HPDE6-E6E7 (cell line): ENCODE data around the gene MCRIP2.
"Not testable (repeated sequence)": the region's sequence is repeated elsewhere in the genome, so short reads cannot be mapped to it uniquely, and the experiment has no call there.

ENCODE experiments used
- DNase-seq: peaks from one replicate; pipeline ENCODE4 v3.0.0; 2011; ENCODE audit warnings: missing footprints; ENCODE audit errors: extremely low spot score

The MCRIP2 gene

GRCh38 chr16:641326-642188 is at the start of gene MCRIP2:
Gene MCRIP2 (plus strand): TSS chr16:641828. CDS start chr16:641992, 164 bp downstream.
- peak; percentile 52 for DNase-seq

DNA sequence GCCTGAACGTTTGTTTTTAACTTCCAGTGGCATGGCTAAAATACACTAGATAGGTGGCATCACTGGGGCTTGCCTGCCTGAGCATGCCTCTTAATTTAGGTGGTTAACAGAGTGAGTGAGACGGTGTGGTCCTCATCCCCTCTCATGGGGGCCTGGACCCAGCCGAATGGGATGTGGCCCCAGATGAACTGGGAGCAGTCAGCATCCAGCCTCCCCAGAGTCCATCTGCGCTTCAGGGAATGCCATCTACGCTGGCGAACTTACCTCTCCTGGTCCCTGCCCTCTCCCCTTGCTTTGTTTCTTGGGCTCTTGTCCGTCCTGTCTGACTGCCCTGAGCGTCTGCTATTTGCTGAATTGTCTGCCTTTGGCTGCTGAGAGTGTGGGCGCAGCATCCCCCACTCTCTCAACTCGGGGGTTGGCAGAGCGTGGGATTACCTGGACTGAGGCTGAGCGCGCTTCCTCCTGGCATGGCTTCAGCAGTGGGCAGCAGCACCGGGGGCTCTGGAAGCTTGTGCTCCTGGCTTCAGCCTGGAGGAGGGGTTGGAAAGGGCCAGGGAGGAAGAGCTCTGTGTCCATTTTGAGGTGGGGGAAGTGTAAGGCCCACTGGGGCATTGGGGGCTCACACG is 49.6 kb upstream of the MCRIP2 start:
- DNase-seq: no peak

DNA sequence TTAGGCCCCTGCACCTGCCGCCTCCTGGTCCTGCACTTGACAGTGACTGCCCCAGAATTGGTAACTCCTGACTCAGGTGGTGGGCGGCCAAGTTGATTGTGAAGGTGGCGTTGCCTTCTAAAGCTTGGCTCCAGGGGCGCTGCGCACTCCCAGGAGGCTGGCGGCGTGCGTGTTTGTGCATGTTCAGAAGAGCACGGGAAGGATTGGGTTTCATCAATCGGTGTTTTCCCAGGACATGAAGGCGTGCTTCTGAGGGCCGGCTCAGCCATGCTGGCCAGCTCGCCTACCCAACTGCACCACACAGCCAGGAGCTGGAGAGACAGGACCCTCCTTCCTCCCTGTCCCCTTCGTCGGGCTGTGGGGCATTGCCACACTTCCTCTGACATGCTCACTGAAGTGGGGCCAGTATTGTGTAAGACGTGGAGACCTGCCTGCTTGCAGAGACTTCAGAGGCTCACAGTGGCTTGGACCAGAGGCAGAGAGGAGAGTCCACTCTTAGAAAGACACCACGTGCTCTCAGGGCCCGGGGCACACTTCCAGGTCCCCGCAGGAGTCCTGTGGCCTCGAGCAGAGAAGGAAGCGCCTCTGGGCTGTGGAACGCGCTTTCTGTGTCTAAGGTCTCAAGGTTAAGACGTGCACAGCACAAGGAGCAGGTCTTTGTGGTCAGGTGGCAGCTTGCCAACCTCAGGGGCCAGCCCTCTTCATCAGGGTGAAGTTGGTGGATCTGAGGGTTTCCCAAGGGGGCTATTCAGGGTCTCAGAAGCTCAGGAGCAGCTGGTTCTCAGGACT is 48.9 kb upstream of the MCRIP2 start:
- DNase-seq: peak; percentile 87

GRCh38 chr16:593406-593805 is 48.2 kb upstream of the MCRIP2 start:
- peak; percentile 74 for DNase-seq

GRCh38 chr16:593807-594206 is 47.8 kb upstream of the MCRIP2 start:
- DNase-seq: no peak

DNA sequence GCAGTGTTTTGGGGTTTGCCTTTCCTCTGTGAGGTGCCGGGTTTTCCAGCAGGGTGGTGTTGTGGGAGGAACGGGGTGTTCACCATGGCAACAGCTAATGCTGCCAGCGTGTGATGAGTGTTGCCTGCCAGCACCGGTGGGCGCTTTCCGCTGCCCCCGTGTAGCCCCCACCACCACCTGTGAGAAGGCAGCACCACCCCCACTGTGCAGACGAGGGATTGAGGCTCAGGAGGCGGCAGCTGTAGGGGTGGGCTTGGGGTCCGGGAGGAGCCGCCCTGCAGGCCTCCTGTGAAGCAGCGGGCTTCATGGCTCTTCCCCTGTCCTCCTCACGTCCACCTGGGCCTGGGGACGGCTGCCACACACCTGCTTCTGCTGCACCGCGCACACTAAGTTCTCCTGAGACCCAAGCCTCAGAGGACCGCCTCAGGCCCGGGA is 46.5 kb upstream of the MCRIP2 start:
- DNase-seq: no peak

- no peak for DNase-seq
These were observed 45.5 kb upstream of the MCRIP2 start for GRCh38 chr16:595942-596735.

DNA sequence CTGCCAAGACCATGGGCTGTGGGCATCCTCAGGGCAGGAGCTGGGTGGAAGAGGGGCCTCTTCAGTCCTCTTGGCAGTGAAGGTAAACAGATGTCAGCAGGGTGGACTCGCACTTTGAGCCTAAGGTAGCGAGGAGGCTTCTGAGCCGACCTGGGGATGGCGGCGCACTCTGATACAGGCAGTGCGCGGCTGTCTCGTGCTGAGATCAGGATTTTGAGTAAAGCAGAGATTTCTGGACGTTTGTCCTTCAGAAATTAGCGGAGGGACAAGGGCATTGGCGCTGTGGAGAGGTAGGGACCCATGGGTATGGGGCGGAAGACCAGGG is 44.9 kb upstream of the MCRIP2 start:
- no peak for DNase-seq

- not testable (repeated sequence) for DNase-seq
These were observed 44.0 kb upstream of the MCRIP2 start for GRCh38 chr16:597655-598054.

DNA sequence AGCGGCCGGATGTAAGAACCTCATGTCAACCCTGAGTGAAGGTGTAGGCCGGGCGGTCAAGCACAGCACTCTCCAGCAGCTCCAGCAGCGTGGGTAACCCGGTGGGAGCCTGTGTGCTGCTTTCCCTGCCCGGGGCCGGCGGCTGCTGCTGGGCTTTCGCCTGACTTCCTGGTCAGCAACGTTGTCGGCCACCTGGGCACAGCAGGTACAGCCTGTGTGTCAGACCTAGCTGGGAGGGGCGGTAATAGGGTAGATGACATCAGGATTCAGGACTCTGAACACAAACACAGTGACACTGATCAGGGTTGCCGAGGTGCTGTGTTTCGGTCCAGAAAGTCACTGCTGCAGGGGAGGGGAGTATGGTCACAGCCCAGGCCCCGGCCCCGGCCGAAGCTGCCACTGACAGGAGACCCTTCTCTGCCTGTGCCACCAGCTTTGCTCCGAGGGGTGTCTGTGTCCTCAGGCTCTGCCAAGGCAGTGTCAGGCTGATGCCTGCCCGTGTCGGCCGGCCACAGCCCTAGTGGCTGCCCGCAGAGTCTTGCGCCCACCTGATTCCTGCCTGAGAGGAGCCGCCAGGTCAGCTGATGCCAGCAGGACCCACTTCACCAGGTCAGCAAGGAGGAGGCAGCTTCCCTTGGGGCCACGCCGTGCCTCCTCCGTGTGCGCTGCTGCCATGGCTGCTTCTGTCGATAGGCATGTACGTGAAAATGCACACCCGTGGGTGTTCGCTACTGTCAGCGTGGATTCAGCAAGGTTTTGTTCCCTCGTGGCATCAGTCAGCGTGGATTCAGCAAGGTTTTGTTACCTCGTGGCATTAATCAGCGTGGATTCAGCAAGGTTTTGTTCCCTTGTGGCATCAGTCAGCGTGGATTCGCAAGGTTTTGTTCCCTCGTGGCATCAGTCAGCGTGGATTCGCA is 42.5 kb upstream of the MCRIP2 start:
- DNase-seq: no peak

- DNase-seq: no peak
These were observed 40.8 kb upstream of the MCRIP2 start for GRCh38 chr16:600781-601180.

DNA sequence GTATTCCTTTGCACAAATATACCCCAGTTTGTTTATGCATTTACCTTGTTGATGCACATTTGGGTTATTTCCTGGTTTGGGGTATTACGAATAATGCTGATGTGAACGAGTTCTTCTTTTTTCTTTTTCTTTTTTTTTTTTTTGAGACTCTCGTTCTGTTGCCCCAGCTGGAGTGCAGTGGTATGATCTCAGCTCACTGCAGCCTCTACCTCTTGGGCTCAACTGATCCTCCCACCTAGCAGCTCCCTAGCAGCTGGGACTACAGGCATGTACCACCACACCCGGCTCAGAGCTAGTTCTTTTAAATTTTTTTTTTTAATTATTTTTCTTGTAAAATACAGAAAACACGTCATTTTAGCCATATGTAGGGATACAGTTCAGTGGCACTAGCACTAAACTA is 37.7 kb upstream of the MCRIP2 start:
- no peak for DNase-seq

DNA sequence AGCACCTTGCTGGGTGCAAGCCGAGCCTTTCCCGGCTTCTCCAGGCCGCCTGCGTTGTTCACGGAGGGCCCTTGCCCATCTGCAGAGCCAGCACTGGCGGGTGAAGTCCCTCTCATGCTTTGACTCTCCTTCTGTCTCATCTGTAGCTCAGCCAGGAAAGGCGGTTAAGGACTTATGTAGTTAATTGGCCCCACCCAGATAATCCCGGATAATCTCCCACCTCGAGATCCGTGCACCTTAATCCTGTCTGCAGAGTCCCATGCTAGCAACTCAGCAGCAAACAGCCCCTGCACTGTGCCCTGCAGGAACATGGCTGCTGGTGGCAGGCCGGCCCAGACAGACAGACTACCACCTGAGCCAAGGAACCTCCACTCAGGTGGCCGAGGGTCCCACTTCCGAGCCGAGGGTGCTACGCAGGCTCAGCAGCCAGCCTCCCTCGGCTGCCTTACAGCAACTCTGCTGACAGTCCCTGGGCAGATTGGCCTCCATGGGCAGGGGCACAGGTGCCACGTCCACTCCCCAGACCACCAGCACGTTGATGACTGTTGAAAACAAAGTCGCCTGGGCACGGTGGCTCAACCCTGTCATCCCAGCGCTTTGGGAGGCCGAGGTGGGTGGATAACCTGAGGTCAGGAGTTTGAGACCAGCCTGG is 34.8 kb upstream of the MCRIP2 start:
- no peak for DNase-seq

GRCh38 chr16:608019-608418 is 33.6 kb upstream of the MCRIP2 start:
- no peak for DNase-seq

DNA sequence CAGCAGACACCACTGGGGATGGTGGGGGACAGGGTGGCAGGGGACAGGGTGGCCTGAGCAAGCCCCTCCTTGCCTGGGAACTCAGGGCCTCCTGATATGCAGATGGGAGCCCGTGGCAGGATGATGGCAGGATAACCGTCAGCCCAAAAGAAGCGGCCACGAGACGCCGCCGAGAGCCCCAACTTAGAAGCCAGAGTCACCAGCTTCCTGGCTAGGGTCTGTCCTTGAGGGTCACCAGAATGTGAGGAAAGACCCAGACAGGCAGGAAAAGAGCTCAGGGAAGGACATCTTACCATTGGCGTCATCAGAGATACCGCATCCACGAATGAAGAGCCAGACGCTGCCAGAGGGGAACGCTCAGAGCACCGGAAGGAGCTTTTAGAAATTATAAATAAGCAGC is 32.3 kb upstream of the MCRIP2 start:
- DNase-seq: no peak

DNA sequence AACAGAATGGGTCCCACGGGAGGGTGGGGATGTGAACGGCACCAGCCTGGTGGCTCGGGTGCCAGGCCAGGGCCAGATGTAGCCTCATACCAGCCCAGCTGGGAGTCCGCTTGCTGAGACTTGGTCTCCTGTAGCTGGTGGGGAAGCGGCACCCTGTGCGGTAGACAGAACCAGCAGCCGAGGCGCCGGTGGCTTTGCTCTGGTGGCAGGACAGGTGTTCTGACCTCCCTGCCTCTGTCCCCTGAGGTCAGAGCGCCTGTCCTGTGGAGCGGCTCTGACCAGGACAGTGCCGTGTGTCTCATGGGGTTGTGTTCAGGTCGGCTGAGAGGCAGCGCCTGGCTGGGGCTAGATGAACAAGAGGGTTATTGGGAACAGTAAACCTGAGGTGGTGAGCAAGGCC is 31.6 kb upstream of the MCRIP2 start:
- no peak for DNase-seq

GRCh38 chr16:610513-611381 is 30.9 kb upstream of the MCRIP2 start:
- DNase-seq: no peak

DNA sequence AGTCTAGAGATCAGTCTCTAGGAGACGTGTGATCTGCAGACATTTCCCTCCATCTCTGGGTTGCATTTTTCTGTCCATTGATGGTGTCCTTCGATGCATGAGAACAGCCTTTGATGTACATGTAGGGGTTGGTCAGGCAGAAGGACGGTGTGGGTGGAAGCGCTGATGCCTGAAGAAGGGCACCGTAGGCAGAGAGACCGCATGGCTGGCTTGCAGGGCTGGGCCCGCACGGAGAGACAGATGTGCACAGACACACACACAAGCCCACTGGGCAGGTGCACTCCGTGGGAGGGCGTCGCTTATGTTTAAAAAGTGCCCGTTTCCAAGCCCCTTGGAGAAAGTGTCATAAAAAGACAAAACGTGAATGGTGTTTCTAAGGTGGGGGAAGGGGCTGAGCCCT is 26.5 kb upstream of the MCRIP2 start:
- no peak for DNase-seq
